HG02870 (cell line): Measurements from ENCODE around the gene PIF1.

Experiments
- ATAC-seq: cut with Tn5 transposase; IDR thresholded peaks from one replicate; pipeline ENCODE4 v1.9.1; 2021; ENCODE audit warnings: mild to moderate bottlenecking, moderate library complexity; ENCODE audit not compliant: unreplicated experiment

The PIF1 gene

DNA sequence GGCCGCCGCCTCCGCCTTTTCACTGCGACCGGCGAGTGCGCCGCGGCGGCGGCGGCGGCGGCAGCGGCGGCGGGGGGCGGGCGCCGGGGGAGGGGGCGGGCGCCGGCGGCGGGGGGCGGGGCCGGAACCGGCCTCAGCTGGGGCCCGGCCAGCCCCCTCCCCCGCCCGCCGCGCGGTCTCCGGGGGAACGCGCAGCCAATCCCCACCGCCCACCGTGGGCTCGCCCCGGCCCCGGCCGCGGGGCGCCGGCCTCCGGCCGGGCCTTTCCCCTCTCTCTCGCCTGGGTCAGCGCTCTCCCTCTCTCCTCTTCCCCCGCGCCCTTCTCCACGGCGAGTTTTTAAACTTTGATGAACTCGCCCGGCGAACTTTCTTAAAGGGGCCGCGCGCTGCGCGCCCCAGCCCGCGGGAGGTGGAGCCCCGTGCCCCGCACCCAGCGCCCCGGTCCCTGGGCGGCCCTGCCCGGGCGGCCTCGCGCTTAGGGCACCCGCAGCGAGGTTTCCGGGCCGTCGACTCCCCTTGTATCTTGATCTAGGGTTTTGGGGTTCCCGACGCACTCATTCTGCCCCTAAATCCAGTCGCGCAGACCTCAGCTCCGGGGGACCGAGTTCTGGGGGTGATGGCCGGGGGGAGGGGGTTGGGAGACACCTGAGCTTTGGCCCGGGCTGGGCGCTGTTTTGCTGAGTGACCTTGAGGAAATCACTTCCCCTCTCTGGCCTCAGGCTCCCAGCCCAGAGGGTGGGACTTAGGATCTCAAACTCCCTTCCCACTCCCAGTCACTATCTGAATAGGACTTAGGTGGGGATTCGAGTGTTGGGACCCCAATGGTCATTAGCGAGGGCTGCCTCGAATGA is 49.7 kb downstream of the PIF1 start, which contains the start of gene RBPMS2:
Gene RBPMS2, minus strand, starts transcription at position 39 of the 851 bp plus-strand sequence. CDS start 270 bp downstream, outside the sequence.
- no peak for ATAC-seq

DNA sequence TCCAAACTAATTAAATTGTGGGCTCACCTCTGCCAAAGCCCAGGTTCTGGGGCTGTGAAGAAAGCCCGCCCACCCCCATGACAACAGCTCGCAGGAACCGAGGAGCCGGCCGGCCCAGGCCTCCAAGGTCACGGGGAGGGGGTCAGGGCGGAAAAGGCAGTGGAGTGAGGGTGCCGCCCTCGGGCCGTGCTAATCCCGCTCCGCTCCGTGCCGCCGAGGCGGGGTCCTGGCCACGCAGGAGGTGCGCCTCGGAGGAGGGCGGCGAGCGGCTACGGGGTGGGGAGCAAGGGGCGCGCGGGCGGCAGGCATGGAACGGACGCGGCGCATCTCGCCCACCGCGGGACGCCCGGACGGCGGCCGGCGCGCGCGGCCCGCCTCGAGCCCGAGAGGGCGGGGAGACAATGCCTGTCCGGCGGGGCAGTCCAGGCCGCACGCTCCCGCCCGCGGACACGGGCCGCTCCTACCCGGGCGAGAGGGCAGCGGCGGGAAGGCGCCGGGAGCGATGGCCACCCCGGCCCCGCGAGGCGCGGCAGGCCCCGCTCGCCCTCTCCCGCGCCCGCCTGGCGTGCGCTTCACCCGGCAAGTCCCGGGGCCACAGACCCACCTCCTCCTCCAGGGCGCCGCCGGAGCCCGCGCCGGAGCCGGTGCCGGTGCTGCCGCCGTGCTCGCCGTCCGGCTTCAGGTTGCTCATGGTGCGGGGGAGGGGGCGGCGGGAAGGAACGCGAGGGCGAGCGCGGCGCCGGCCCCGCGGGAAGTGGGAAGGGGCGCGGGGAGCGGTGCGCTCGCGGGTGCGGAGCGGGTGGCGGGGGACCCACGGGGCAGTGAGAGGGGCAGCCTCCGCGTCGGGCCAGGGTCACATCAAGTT is 50.6 kb downstream of the PIF1 start:
- ATAC-seq, result no peak

DNA sequence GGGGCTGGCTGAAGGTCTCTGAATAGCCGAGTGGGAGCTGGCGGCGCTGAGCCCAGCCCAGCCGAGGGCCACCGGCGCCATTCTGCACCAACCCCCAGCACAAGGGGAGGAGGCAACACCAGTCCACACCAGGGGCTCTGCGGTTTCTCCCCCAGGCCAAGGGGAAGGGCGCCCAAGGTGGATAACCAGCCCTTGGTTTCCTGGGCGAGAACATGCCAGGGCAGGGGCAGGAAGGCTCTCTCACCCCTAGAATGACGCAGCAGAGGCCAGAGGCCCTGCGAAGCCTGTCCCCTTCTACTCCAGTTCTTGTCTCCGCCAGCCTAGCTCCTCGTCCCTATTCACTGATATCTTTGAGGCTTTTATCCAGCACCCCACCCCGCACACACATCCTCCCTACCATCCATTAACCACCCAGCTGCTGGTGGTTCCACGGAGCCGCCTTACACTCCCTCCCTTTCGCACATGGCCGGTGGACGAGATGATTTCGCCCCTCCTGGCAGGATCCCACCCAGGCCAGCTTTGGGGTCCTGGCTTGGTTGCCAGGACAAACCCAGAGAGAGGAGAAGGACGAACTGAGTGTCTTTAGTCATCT is 51.3 kb downstream of the PIF1 start:
- ATAC-seq, result no peak

DNA sequence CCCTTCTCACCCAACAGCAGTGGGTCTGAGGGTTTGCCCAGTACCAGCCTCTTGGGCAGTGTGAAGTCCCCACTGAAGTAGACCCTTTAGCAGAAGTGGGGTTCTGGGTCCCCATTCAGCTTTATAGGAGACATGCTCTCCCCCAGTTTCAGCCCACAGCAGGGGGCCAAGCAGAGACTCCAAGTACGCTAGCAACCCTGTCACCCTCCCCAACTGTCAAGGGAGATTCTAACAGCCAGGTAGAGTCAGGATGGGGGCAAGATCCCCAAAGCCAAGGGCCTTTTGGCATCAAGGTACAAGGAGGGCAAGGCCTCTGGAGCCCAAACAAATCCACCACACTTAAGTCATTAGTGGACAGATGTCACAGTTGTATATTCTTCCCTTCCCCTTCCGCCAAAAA is 51.8 kb downstream of the PIF1 start:
- no peak for ATAC-seq

DNA sequence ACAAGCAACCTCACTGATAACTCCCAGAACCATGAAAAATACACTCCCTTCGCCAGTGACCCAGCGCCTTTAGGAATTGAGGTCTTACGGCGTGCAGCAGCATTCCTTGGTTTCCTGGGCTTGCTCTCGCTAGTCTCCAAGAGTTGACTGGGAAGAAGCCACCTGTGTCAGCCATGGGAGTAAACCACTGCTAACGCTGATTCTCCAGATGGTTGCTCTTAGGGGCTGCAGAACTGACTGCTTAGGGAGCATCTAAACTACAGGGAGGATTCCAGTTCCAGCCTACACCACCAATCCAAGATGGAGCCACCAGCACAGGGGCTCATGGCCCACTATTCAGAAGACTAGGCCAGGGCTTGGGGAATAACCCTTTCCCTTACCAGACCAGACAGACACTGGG is 52.5 kb downstream of the PIF1 start:
- no peak for ATAC-seq

DNA sequence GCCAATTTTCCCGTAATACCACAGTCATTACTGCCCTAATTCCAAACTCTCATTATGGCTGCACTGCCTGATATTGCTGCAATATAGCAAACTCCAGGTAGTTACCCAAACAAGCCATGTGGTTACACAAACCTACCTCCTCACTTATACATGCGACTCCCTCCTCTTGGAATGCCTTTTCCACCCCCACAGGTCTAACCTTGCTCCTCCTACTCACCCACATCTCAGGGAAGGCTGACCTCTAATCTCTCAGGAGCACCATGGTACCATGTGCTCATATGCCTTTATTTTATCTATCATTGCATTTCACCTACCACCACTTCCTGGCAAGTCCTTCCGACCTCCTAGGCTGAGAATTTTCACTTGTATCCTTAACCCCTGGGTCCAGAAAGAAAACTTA is 53.0 kb downstream of the PIF1 start:
- ATAC-seq, result no peak

DNA sequence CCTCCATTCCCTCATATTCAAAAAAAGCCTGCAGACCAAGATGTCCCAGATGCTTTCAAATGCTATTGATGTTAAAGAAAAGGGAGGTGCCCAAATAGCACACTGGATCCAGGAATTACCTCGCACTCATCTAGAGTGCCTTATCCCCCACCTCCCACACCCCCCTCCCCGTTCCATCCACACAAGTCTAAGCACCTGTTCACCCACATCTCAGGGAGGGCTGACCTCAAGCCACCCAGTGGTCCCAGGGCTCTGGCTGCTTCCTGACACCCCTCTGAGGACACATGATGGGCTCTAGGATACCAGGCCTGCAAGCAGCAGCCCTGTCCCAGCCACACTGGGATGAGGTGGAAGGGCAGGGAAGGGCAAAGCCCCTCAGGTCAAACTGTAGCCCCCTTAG is 54.8 kb downstream of the PIF1 start:
- no peak for ATAC-seq

DNA sequence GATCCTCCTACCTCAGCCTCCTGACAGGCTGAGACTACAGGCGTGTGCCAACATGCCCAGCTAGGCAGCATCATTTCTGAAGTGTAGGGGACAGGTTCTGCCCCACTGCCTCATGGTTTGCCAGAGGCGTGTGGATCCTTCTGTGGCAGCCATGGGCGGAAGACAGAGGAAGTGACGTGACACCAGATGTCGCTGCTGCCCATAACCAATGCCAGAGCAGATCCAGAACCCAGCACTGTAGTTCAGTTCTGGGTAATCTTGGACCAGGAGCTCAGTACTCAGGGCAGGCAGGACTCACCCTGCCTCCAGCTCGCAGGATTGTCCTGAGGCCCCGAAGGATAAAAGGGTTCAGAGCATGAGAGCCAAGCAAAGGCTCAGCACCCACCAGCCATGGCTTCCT is 58.2 kb downstream of the PIF1 start:
- no peak for ATAC-seq

DNA sequence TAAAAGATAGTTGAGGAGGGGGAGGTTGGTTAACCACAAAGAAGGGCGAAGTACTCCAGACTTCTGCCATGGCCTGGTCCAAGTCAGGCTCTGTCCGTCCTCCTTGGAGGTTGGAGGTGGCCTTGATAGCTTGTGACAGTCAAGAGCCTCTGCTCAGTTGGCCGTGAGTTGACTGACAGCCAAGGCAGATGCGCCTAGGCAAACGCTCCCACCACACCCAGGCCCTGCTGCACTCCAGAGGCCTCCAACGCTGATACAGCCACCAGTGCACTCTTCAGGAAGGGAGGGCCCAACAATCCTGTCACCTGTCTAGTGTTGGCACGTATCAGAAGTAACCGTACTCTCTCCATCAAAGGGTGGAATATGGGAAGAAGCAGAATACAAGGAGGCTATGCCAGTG is 59.4 kb downstream of the PIF1 start:
- ATAC-seq, result no peak
